ENCODE results near the gene ANAPC2. TPM values are rescaled to one million over a fixed set of nuclear protein-coding genes. Genes with fewer than 3 reads are reported as not detected.

Gene ANAPC2
- total RNA-seq, 3 donors from 2014 or later (not counting 1 experiment from before 2014, with no cell fraction given), result 146 to 172 (median 171) TPM

- no peak overlapping the region for H3K27ac ChIP-seq (ENCODE audit: low read length)
- ATAC-seq (no peak), DNase-seq (no peak)
- no peak overlapping the region for H3K27ac Mint-ChIP-seq
- H3K36me3 Mint-ChIP-seq, result no peaks in the 10 kb centered on the region
- no peaks in the 10 kb centered on the region for H3K9me3 Mint-ChIP-seq
- peaks cover 44% of the 10 kb centered on the region for H3K4me1 ChIP-seq (ENCODE audit: control insufficient read depth, insufficient read depth, low read length)
- no peaks in the 10 kb centered on the region for H3K9me3 ChIP-seq (ENCODE audit: control insufficient read depth, insufficient read depth, low read length)
- H3K27me3 Mint-ChIP-seq (ENCODE audit: low read depth in 2 of 2), result peaks cover 25 to 32% of the 10 kb centered on the region in 2 donors
- no peaks in the 10 kb centered on the region for H3K36me3 ChIP-seq (ENCODE audit: control insufficient read depth, insufficient read depth, low read length)
- no peak overlapping the region for H3K4me3 Mint-ChIP-seq
- intact Hi-C loops (cut with micrococcal nuclease), result no loop called here
- H3K27me3 ChIP-seq (ENCODE audit: control insufficient read depth, insufficient read depth, low read length), result peaks cover 46% of the 10 kb centered on the region
- H3K4me1 Mint-ChIP-seq, result peaks cover 0 to 5% of the 10 kb centered on the region in 2 donors
- 40% methylated on average over 14 of the region's 14 CpGs for WGBS (ENCODE audit: insufficient coverage)
- no peak overlapping the region for H3K4me3 ChIP-seq (ENCODE audit: low read length)
- TF ChIP-seq CTCF (IDR thresholded peaks at IDR 0.05), result no peak
Measured at GRCh38 chr9:137159105-137160053, 29.0 kb downstream of the ANAPC2 start.

- H3K4me3 Mint-ChIP-seq, result no peak overlapping the region
- H3K36me3 Mint-ChIP-seq, result no peaks in the 10 kb centered on the region
- H3K4me1 Mint-ChIP-seq, result peaks cover 0 to 5% of the 10 kb centered on the region in 2 donors
- WGBS (ENCODE audit: insufficient coverage), result 32% methylated on average over 3 of the region's 4 CpGs
- H3K27me3 Mint-ChIP-seq (ENCODE audit: low read depth in 2 of 2), result peaks cover 24 to 27% of the 10 kb centered on the region in 2 donors
- Histone ChIP-seq H3K27ac (ENCODE audit: low read length) (no peak overlapping the region), H3K27me3 (ENCODE audit: control insufficient read depth, insufficient read depth, low read length) (peaks cover 42% of the 10 kb centered on the region), H3K4me3 (ENCODE audit: low read length) (no peak overlapping the region), H3K36me3 (ENCODE audit: control insufficient read depth, insufficient read depth, low read length) (no peaks in the 10 kb centered on the region), H3K9me3 (ENCODE audit: control insufficient read depth, insufficient read depth, low read length) (no peaks in the 10 kb centered on the region), H3K4me1 (ENCODE audit: control insufficient read depth, insufficient read depth, low read length) (peaks cover 44% of the 10 kb centered on the region)
- no peak for TF ChIP-seq CTCF (IDR thresholded peaks at IDR 0.05)
- H3K27ac Mint-ChIP-seq, result no peak overlapping the region
- DNase-seq, result no peak
- H3K9me3 Mint-ChIP-seq, result no peaks in the 10 kb centered on the region
- intact Hi-C loops (cut with micrococcal nuclease), result no loop called here
- ATAC-seq, result no peak
Measured at GRCh38 chr9:137158625-137159024, 29.7 kb downstream of the ANAPC2 start.

- H3K4me1 Mint-ChIP-seq, result peaks cover 0 to 5% of the 10 kb centered on the region in 2 donors
- Histone ChIP-seq H3K4me3 (ENCODE audit: low read length) (no peak overlapping the region), H3K9me3 (ENCODE audit: control insufficient read depth, insufficient read depth, low read length) (no peaks in the 10 kb centered on the region), H3K27ac (ENCODE audit: low read length) (no peak overlapping the region), H3K4me1 (ENCODE audit: control insufficient read depth, insufficient read depth, low read length) (peaks cover 40% of the 10 kb centered on the region), H3K27me3 (ENCODE audit: control insufficient read depth, insufficient read depth, low read length) (peaks cover 37% of the 10 kb centered on the region), H3K36me3 (ENCODE audit: control insufficient read depth, insufficient read depth, low read length) (no peaks in the 10 kb centered on the region)
- H3K36me3 Mint-ChIP-seq, result no peaks in the 10 kb centered on the region
- intact Hi-C loops (cut with micrococcal nuclease), result no loop called here
- ATAC-seq, result no peak
- DNase-seq, result no peak
- no peaks in the 10 kb centered on the region for H3K9me3 Mint-ChIP-seq
- TF ChIP-seq CTCF (IDR thresholded peaks at IDR 0.05), result no peak
- no peak overlapping the region for H3K4me3 Mint-ChIP-seq
- H3K27me3 Mint-ChIP-seq (ENCODE audit: low read depth in 2 of 2), result peaks cover 22 to 24% of the 10 kb centered on the region in 2 donors
- 64% methylated on average over 19 of the region's 19 CpGs for WGBS (ENCODE audit: insufficient coverage)
- no peak overlapping the region for H3K27ac Mint-ChIP-seq
Measured at GRCh38 chr9:137157618-137158415, 30.5 kb downstream of the ANAPC2 start.

Data from natural killer cell (primary cell).